Mesendoderm (in vitro differentiated cells): ENCODE results near the gene ACOT9.
A peak's percentile ranks its signal among the peaks of the same experiment; 100 is the strongest.
"Not testable (repeated sequence)": the region's sequence is repeated elsewhere in the genome, so short reads cannot be mapped to it uniquely, and the experiment has no call there.

ENCODE experiments used
- DNase-seq: peaks from one replicate; pipeline ENCODE4 v3.0.0; 2013
- H2AK5ac ChIP-seq: 2 replicates; pipeline ENCODE4 v1.6.1; 2013; ENCODE audit warnings: low read length, inconsistent platforms
- H2BK120ac ChIP-seq: 2 replicates; pipeline ENCODE4 v1.6.1; 2013; ENCODE audit warnings: low read depth, mild to moderate bottlenecking, low read length, moderate library complexity, mixed read lengths
- H2BK15ac ChIP-seq: replicated peaks from 2 replicates; pipeline ENCODE4 v1.6.1; 2013; ENCODE audit warnings: low read depth, mild to moderate bottlenecking, moderate library complexity
- H2BK5ac ChIP-seq: 2 replicates; pipeline ENCODE4 v1.6.1; 2013; ENCODE audit warnings: low read length, inconsistent platforms
- H3K18ac ChIP-seq: 2 replicates; pipeline ENCODE4 v1.6.1; 2013; ENCODE audit warnings: mild to moderate bottlenecking, low read length, mixed read lengths
- H3K23ac ChIP-seq: one replicate; pipeline ENCODE4 v1.6.1; 2013; ENCODE audit warnings: low read length
- H3K27ac ChIP-seq: 2 replicates; pipeline ENCODE4 v1.5.1; 2013; ENCODE audit warnings: low read depth, mild to moderate bottlenecking, inconsistent platforms, low read length, moderate library complexity
- H3K27me3 ChIP-seq: 2 replicates; pipeline ENCODE4 v1.6.1; 2013; ENCODE audit warnings: low read length, control low read depth, mild to moderate bottlenecking, inconsistent platforms; ENCODE audit not compliant: insufficient read depth, poor library complexity
- H3K36me3 ChIP-seq: 2 replicates; pipeline ENCODE4 v1.6.1; 2013; ENCODE audit warnings: low read length, inconsistent platforms; ENCODE audit not compliant: control insufficient read depth, insufficient read depth
- H3K4ac ChIP-seq: one replicate; pipeline ENCODE4 v1.6.1; 2013; ENCODE audit warnings: low read depth, mild to moderate bottlenecking, low read length, moderate library complexity
- H3K4me1 ChIP-seq: 2 replicates; pipeline ENCODE4 v1.6.1; 2013; ENCODE audit warnings: low read depth, low read length, inconsistent platforms; ENCODE audit not compliant: control insufficient read depth
- H3K4me2 ChIP-seq: 2 replicates; pipeline ENCODE4 v1.6.1; 2013; ENCODE audit warnings: low read length
- H3K4me3 ChIP-seq: 2 replicates; pipeline ENCODE4 v1.5.1; 2013; ENCODE audit warnings: mild to moderate bottlenecking, low read length
- H3K56ac ChIP-seq: one replicate; pipeline ENCODE4 v1.6.1; 2013; ENCODE audit warnings: low read length
- H3K79me1 ChIP-seq: 2 replicates; pipeline ENCODE4 v1.6.1; 2013; ENCODE audit warnings: low read length, inconsistent platforms
- H3K79me2 ChIP-seq: 2 replicates; pipeline ENCODE4 v1.6.1; 2013; ENCODE audit warnings: mild to moderate bottlenecking, low read length; ENCODE audit not compliant: control insufficient read depth, insufficient read depth
- H3K9ac ChIP-seq: 2 replicates; pipeline ENCODE4 v1.6.1; 2013; ENCODE audit warnings: low read length, inconsistent platforms
- H4K5ac ChIP-seq: one replicate; pipeline ENCODE4 v1.6.1; 2013; ENCODE audit warnings: low read length
- H4K8ac ChIP-seq: one replicate; pipeline ENCODE4 v1.6.1; 2013; ENCODE audit warnings: low read depth, mild to moderate bottlenecking, control low read depth, low read length, moderate library complexity
- WGBS: extraction: QIAGEN DNeasy Blood & Tissue Kit; methylation state at CpG from one replicate; pipeline ENCODE4 v1.1.7; 2013; ENCODE audit warnings: low lambda C conversion rate, missing lambda C conversion rate; ENCODE audit not compliant: insufficient coverage; ENCODE audit errors: extremely low coverage; 5-methylcytosine and 5-hydroxymethylcytosine counted together

Gene ACOT9

GRCh38 chrX:23749576-23749975, 6.5 kb upstream of the ACOT9 start:
- no peak overlapping the region for H2AK5ac ChIP-seq
- no peak overlapping the region for H3K56ac ChIP-seq
- no peak overlapping the region for H4K8ac ChIP-seq
- H3K9ac ChIP-seq, result no peak overlapping the region
- no peak overlapping the region for H3K23ac ChIP-seq
- no peak overlapping the region for H3K18ac ChIP-seq
- H3K4me3 ChIP-seq, result no peak overlapping the region
- WGBS, result no CpG with 5 or more reads among the region's 2 CpGs
- no peak overlapping the region for H3K4ac ChIP-seq
- H3K79me2 ChIP-seq, result no peaks in the 10 kb centered on the region
- no peaks in the 10 kb centered on the region for H3K4me1 ChIP-seq
- H3K27me3 ChIP-seq, result no peaks in the 10 kb centered on the region
- no peak overlapping the region for H3K27ac ChIP-seq
- no peak overlapping the region for H3K4me2 ChIP-seq
- H2BK15ac ChIP-seq, result no peak overlapping the region
- no peak overlapping the region for H4K5ac ChIP-seq
- H2BK120ac ChIP-seq, result no peak overlapping the region
- no peak overlapping the region for H2BK5ac ChIP-seq
- H3K36me3 ChIP-seq, result no peaks in the 10 kb centered on the region
- DNase-seq, result no peak
- H3K79me1 ChIP-seq, result no peaks in the 10 kb centered on the region

- Histone ChIP-seq H2AK5ac (no peak overlapping the region), H2BK5ac (no peak overlapping the region), H3K56ac (no peak overlapping the region), H3K27ac (no peak overlapping the region), H3K79me2 (no peaks in the 10 kb centered on the region), H4K8ac (no peak overlapping the region), H3K23ac (no peak overlapping the region), H3K4me3 (no peak overlapping the region), H3K9ac (no peak overlapping the region), H4K5ac (no peak overlapping the region), H2BK15ac (no peak overlapping the region), H3K18ac (no peak overlapping the region), H3K27me3 (no peaks in the 10 kb centered on the region), H3K4me1 (no peaks in the 10 kb centered on the region), H3K4me2 (no peak overlapping the region), H3K79me1 (no peaks in the 10 kb centered on the region), H3K4ac (no peak overlapping the region), H2BK120ac (no peak overlapping the region), H3K36me3 (no peaks in the 10 kb centered on the region)
- no CpG with 5 or more reads among the region's 4 CpGs for WGBS
- DNase-seq, result no peak
These were observed 6.1 kb upstream of the ACOT9 start for GRCh38 chrX:23749129-23749528.

- Histone ChIP-seq H3K27me3 (no peaks in the 10 kb centered on the region), H3K23ac (no peak overlapping the region), H3K4me2 (no peak overlapping the region), H2BK120ac (no peak overlapping the region), H2BK15ac (no peak overlapping the region), H3K4ac (no peak overlapping the region), H3K9ac (no peak overlapping the region), H3K27ac (no peak overlapping the region), H3K56ac (no peak overlapping the region), H3K4me3 (no peak overlapping the region), H2BK5ac (no peak overlapping the region), H3K79me1 (no peaks in the 10 kb centered on the region), H3K79me2 (peaks cover 11% of the 10 kb centered on the region), H4K8ac (no peak overlapping the region), H3K36me3 (no peaks in the 10 kb centered on the region), H4K5ac (no peak overlapping the region), H3K18ac (no peak overlapping the region), H3K4me1 (no peaks in the 10 kb centered on the region), H2AK5ac (no peak overlapping the region)
- DNase-seq, result no peak
- no CpG with 5 or more reads among the region's 3 CpGs for WGBS
These were observed 2.7 kb upstream of the ACOT9 start for GRCh38 chrX:23745786-23746185.

GRCh38 chrX:23743623-23743971, 521 bp upstream of the ACOT9 start:
- not testable (repeated sequence) for H3K27ac ChIP-seq, H2AK5ac ChIP-seq, H3K4me2 ChIP-seq, H3K4ac ChIP-seq, H2BK15ac ChIP-seq, H3K27me3 ChIP-seq, H3K79me1 ChIP-seq, H2BK120ac ChIP-seq, H2BK5ac ChIP-seq, H3K4me1 ChIP-seq, H4K5ac ChIP-seq, H3K18ac ChIP-seq, H3K23ac ChIP-seq, H3K36me3 ChIP-seq, H4K8ac ChIP-seq, H3K4me3 ChIP-seq, DNase-seq
- WGBS, result no CpG with 5 or more reads among the region's 14 CpGs
- peak overlapping the region; percentile 25 for H3K56ac ChIP-seq
- H3K9ac ChIP-seq, result peak overlapping the region; percentile 24
- peaks cover 24% of the 10 kb centered on the region for H3K79me2 ChIP-seq

DNA sequence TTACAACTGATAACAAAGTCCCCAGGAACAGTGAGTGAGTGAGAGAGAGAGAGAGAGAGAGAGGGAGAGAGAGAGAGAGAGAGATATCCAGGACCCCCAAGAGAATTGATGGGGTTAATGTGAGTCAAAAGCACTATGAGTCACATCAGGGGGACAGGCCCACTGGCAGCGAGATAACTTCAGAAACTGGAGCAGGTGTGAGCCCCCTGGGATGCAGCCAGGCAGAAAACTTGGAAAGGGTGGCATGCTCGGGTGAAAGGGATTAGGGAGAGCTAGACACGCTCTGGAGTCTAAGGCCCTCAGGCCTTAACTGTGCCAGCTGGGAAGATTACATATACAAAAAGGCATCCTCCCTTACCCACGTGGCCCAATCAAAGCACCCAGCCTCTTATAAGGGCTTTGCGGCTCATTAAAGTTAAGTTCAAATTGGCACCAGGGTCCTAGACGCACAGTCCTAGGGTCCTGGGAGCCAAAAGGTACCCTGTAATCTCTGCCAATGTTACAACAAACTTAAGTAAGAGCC, 841 bp downstream of the ACOT9 start:
- WGBS, result no CpG with 5 or more reads among the region's 6 CpGs
- no peak overlapping the region for H2BK120ac ChIP-seq
- H3K36me3 ChIP-seq, result no peaks in the 10 kb centered on the region
- peak overlapping the region; percentile 18 for H3K4ac ChIP-seq
- peak overlapping the region; percentile 84 for H3K9ac ChIP-seq
- H3K27me3 ChIP-seq, result no peaks in the 10 kb centered on the region
- peak; percentile 83 for DNase-seq
- no peak overlapping the region for H3K27ac ChIP-seq
- no peak overlapping the region for H3K23ac ChIP-seq
- no peak overlapping the region for H4K5ac ChIP-seq
- H3K4me3 ChIP-seq, result peak overlapping the region; percentile 69
- H3K4me1 ChIP-seq, result no peaks in the 10 kb centered on the region
- H3K79me1 ChIP-seq, result no peaks in the 10 kb centered on the region
- peak overlapping the region; percentile 96 for H3K56ac ChIP-seq
- no peak overlapping the region for H2AK5ac ChIP-seq
- peak overlapping the region; percentile 18 for H3K4me2 ChIP-seq
- peak overlapping the region; percentile 16 for H4K8ac ChIP-seq
- H2BK15ac ChIP-seq, result no peak overlapping the region
- no peak overlapping the region for H2BK5ac ChIP-seq
- H3K18ac ChIP-seq, result peak overlapping the region; percentile 18
- peaks cover 24% of the 10 kb centered on the region for H3K79me2 ChIP-seq

GRCh38 chrX:23737413-23737812, 5.7 kb downstream of the ACOT9 start:
- no peaks in the 10 kb centered on the region for H3K36me3 ChIP-seq
- no peak overlapping the region for H2BK15ac ChIP-seq
- no peaks in the 10 kb centered on the region for H3K79me1 ChIP-seq

More at GRCh38 chrX:23737413-23737812, 5.7 kb downstream of the ACOT9 start:
- Histone ChIP-seq H4K5ac (no peak overlapping the region), H3K27ac (no peak overlapping the region), H2BK5ac (no peak overlapping the region), H3K18ac (no peak overlapping the region), H3K79me2 (peaks cover 24% of the 10 kb centered on the region), H3K56ac (no peak overlapping the region), H3K4me3 (no peak overlapping the region), H3K4me2 (no peak overlapping the region), H3K4me1 (no peaks in the 10 kb centered on the region), H3K4ac (no peak overlapping the region), H2BK120ac (no peak overlapping the region), H2AK5ac (no peak overlapping the region), H3K27me3 (no peaks in the 10 kb centered on the region), H4K8ac (no peak overlapping the region), H3K9ac (no peak overlapping the region), H3K23ac (no peak overlapping the region)
- no peak for DNase-seq
